Measurements from ENCODE around the gene TGM6.

The TGM6 gene

GRCh38 chr20:2337142-2337541, 43.6 kb upstream of the TGM6 start:
- no peak for TF ChIP-seq CTCF (IDR thresholded peaks at IDR 0.05; ENCODE audit: low read depth, low read length)
- no peak overlapping the region for H3K4me3 ChIP-seq (ENCODE audit: low read depth, low read length)

- no peak overlapping the region for H3K4me3 ChIP-seq (ENCODE audit: low read depth, low read length)
- no peak for TF ChIP-seq CTCF (IDR thresholded peaks at IDR 0.05; ENCODE audit: low read depth, low read length)
These were observed 42.2 kb upstream of the TGM6 start for GRCh38 chr20:2338411-2339066.

- H3K4me3 ChIP-seq (ENCODE audit: low read depth, low read length): no peak overlapping the region
These were observed 40.6 kb upstream of the TGM6 start for GRCh38 chr20:2340136-2340535.

DNA sequence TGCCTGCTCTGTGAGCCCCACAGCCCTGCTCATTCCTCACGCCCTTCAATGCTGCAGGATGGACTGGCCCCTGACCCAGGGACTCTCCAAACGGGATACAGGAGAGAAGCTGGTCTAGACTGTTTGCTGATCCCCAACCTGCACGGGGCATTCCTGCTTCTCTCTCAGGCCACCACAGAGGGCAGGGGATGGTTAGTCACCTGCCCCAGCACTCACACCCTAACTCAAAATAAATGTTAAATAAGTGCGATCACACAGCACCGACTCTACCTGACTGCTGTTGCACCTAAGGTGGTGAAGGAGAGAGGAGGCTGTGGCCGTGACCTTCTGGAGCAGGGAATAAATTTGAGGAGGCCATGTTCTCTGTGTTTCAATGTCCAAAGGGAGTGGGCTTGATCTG, 39.9 kb upstream of the TGM6 start:
- H3K4me3 ChIP-seq (ENCODE audit: low read depth, low read length): no peak overlapping the region
- TF ChIP-seq CTCF (IDR thresholded peaks at IDR 0.05; ENCODE audit: low read depth, low read length): no peak

More at GRCh38 chr20:2340136-2340535, 40.6 kb upstream of the TGM6 start:
- no peak for TF ChIP-seq CTCF (IDR thresholded peaks at IDR 0.05; ENCODE audit: low read depth, low read length)

DNA sequence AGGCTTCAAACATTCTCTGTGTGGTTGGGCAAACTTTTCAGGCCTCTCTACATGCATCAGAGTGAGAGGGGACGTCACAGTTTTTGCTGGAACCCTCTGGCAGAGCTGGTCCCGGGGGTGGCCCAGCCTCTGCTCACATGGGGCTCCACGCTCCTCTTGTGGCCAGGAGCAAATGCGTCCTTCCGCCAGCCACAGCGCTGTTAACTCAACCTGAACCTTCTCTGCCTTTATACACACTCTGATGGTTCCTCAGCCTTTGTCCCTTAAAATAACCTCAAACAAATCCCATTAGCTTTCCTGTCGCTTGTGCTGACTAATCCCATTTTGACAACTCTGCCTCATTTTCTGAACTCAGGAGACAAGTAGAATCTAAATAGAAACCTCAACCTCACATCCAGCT, 39.4 kb upstream of the TGM6 start:
- no peak for TF ChIP-seq CTCF (IDR thresholded peaks at IDR 0.05; ENCODE audit: low read depth, low read length)
- no peak overlapping the region for H3K4me3 ChIP-seq (ENCODE audit: low read depth, low read length)

DNA sequence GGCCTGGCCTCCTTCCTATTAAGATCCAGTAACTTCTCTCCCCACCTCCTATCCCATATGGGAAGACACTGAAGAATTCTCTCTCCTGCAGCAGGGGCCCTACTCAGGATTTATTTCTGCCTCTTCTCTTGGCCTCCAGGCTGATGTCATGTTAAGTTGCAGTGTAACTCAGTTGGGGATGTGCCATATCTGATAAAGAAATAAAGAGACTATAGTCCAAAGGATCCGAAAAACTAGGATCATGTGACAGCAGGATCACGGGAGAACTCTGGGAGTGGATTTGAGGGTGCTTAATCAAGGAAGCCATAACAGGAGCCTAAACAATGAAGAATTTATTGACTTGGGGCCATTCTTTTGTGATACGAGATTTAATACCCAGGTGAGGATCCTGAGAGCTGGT, 38.5 kb upstream of the TGM6 start:
- H3K4me3 ChIP-seq (ENCODE audit: low read depth, low read length): no peak overlapping the region
- no peak for TF ChIP-seq CTCF (IDR thresholded peaks at IDR 0.05; ENCODE audit: low read depth, low read length)

DNA sequence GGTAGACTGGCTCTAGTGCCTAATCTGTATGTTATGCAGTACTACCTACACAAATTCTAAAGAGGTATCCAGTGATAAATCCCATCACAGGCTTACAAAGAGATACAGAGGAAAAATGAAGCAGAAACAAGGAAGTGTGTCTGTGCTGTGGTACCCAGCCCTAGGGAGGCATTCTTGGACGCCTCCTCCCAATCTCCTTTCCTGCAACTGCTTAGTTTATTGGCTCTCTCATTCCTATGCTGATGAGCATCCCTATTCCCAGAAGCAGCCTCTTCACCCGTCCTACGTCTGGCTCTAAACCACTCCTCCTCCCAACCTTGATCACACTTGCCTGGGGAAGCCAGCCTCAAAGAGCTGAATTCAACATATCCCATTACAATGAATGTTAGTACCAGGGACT, 34.5 kb upstream of the TGM6 start:
- TF ChIP-seq CTCF (IDR thresholded peaks at IDR 0.05; ENCODE audit: low read depth, low read length): no peak
- no peak overlapping the region for H3K4me3 ChIP-seq (ENCODE audit: low read depth, low read length)

All from WI38 (cell line).